Nephron (organoid): Measurements from ENCODE around the gene GNPTG.

ENCODE experiments used
- H3K27ac Mint-ChIP-seq, 3 experiments: 2 replicates each; pipeline ENCODE4 v1.8.0; 2020; ENCODE audit warnings: mixed read lengths in 3 of 3, mild to moderate bottlenecking in 2 of 3, moderate library complexity in 1 of 3
- H3K27me3 Mint-ChIP-seq: 2 replicates; pipeline ENCODE4 v1.8.0; 2021; ENCODE audit warnings: low read depth, mild to moderate bottlenecking, moderate library complexity, mixed read lengths
- H3K36me3 Mint-ChIP-seq: 2 replicates; pipeline ENCODE4 v1.8.0; 2020; ENCODE audit warnings: low read depth, mixed read lengths
- H3K4me1 Mint-ChIP-seq: 2 replicates; pipeline ENCODE4 v1.8.0; 2020; ENCODE audit warnings: mixed read lengths
- H3K4me3 Mint-ChIP-seq, 3 experiments: 2 replicates each; pipeline ENCODE4 v1.8.0; 2020; ENCODE audit warnings: mild to moderate bottlenecking in 3 of 3, mixed read lengths in 3 of 3, moderate library complexity in 2 of 3
- H3K9me3 Mint-ChIP-seq: 2 replicates; pipeline ENCODE4 v1.8.0; 2020; ENCODE audit warnings: mixed read lengths
- CTCF ChIP-seq, 3 experiments: fragments of 200-600 bp; sonication (generic); IDR thresholded peaks; one replicate each; pipeline ENCODE4 v1.5.0; 2021; ENCODE audit warnings: antibody characterized with exemption in 3 of 3; ENCODE audit not compliant: unreplicated experiment in 3 of 3

The GNPTG gene

DNA sequence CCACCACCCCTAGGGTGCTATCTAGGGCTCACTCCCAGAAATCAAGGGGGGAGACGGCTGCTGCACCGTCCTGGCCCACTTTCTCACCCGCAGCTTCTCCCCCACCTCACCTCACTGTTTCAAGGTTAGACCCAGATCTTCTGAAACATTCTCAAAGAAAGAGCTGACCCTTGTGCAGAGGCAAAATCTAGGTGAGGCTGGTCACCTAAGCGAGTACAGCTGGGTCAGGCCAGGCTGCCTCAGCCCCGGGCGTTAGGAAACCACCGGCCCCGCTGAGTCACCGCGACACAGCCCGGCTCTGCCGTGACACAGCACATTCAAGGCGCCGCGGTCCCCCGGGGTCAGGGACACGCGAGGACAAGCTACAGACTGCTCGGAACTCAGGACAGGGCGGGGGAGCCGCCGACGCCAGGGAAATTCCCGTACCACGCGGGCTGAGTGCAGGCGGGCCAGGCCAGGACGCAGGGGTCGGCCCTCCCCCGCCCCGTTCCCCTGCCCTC is 27.1 kb downstream of the GNPTG start:
- Mint-ChIP-seq H3K36me3 (peaks cover 4% of the 10 kb centered on the region), H3K9me3 (no peaks in the 10 kb centered on the region), H3K27ac (no peak overlapping the region), H3K27me3 (peaks cover 15% of the 10 kb centered on the region), H3K4me3 (peak overlapping the region; percentile 64 to 77 (median 77)), H3K4me1 (peaks cover 13% of the 10 kb centered on the region)
- no peak for TF ChIP-seq CTCF (IDR thresholded peaks at IDR 0.05; ENCODE audit: unreplicated experiment in 3 of 3)

GRCh38 chr16:1379304-1380076 is 27.8 kb downstream of the GNPTG start:
- Mint-ChIP-seq H3K4me3 (peak overlapping the region; percentile 85 to 87 (median 86)), H3K27ac (no peak overlapping the region), H3K27me3 (peaks cover 15% of the 10 kb centered on the region), H3K9me3 (no peaks in the 10 kb centered on the region), H3K4me1 (peaks cover 13% of the 10 kb centered on the region), H3K36me3 (peaks cover 4% of the 10 kb centered on the region)
- TF ChIP-seq CTCF (IDR thresholded peaks at IDR 0.05; ENCODE audit: unreplicated experiment in 3 of 3): no peak

DNA sequence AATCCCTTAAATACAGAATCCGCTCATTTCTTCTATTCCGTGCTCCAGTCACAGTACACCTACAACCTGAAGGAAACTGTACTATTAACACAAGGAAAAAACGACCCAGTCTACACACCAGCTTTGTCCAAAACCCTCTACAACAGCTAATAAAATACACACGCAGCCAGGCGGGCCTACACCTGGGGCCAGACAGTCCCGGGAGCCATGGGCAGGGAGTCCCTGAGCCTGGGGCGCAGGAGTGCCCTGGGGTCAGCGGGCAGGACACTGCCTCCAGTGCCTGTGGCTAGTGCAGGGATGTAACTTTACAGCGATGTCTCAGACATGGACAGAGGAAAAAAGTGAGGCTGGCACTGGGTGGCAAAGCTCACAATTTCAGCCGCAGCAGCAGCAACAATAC is 28.5 kb downstream of the GNPTG start:
- TF ChIP-seq CTCF (IDR thresholded peaks at IDR 0.05; ENCODE audit: unreplicated experiment in 3 of 3): no peak
- H3K27ac Mint-ChIP-seq: no peak overlapping the region
- peaks cover 13% of the 10 kb centered on the region for H3K4me1 Mint-ChIP-seq
- peaks cover 15% of the 10 kb centered on the region for H3K27me3 Mint-ChIP-seq
- peak overlapping the region; percentile 85 to 87 (median 86) for H3K4me3 Mint-ChIP-seq
- H3K9me3 Mint-ChIP-seq: no peaks in the 10 kb centered on the region
- H3K36me3 Mint-ChIP-seq: peaks cover 7% of the 10 kb centered on the region

DNA sequence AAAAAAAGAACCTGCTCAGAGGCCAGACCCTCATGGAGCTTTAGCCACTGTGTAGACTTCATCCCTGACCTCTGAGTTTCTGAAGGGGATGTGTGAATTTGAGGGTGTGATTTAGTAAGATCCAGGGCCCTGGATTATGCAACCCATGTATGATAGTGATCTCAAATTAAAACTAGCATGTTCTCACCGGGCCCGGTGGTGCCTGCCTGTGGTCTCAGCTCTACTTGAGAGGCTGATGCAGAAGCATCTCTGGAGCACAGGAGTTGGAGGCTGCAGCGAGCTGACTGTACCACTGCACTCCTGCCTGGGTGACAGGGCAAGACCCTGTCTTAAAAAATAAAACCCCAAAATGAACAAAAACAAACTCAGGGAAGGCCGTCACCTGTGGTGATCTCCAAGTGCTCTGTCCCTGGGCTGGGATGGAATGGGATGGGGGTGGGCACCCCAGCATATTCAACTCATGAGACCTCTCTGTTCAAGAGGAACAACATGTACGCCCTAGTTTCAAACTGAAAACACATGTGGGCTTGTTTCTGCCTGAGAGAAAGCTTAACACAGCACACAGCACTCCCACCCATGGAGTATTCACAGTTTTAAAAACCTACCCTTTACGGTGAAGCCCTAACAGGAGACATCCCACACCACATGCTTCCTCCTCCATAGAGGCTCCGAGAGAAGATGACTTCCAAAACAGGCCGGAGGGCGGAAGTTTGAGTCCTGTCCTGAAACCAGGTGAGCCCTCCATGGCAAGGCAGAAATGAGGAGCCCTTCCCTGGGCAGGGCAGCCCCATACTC is 30.1 kb downstream of the GNPTG start:
- H3K4me3 Mint-ChIP-seq: no peak overlapping the region
- H3K9me3 Mint-ChIP-seq: no peaks in the 10 kb centered on the region
- TF ChIP-seq CTCF (IDR thresholded peaks at IDR 0.05; ENCODE audit: unreplicated experiment in 3 of 3): no peak
- peaks cover 15% of the 10 kb centered on the region for H3K27me3 Mint-ChIP-seq
- no peak overlapping the region for H3K27ac Mint-ChIP-seq
- peaks cover 4% of the 10 kb centered on the region for H3K36me3 Mint-ChIP-seq
- H3K4me1 Mint-ChIP-seq: peaks cover 13% of the 10 kb centered on the region

GRCh38 chr16:1383556-1383955 is 31.8 kb downstream of the GNPTG start:
- peaks cover 7% of the 10 kb centered on the region for H3K36me3 Mint-ChIP-seq
- no peak overlapping the region for H3K27ac Mint-ChIP-seq
- no peaks in the 10 kb centered on the region for H3K9me3 Mint-ChIP-seq
- no peak overlapping the region for H3K4me3 Mint-ChIP-seq
- H3K27me3 Mint-ChIP-seq: peaks cover 10% of the 10 kb centered on the region
- peaks cover 8% of the 10 kb centered on the region for H3K4me1 Mint-ChIP-seq
- no peak for TF ChIP-seq CTCF (IDR thresholded peaks at IDR 0.05; ENCODE audit: unreplicated experiment in 3 of 3)
